Thoracic aorta (tissue), 2 donors: ENCODE data around the gene KCNJ8. TPM values are rescaled to one million over a fixed set of nuclear protein-coding genes. Genes with fewer than 3 reads are reported as not detected.

Experiments
- ATAC-seq: fragments of 150-250 bp; one replicate; pipeline ENCODE4 v1.8.0; 2017; ENCODE audit warnings: low read depth; ENCODE audit not compliant: insufficient number of reproducible peaks, low FRiP score
- DNase-seq: peaks from one replicate; pipeline ENCODE4 v3.0.0-alpha.2; 2020; ENCODE audit warnings: low spot score
- H3K27ac ChIP-seq, 2 donors: fragments of 200-600 bp; sonication (generic); 1 replicate in 1 of 2; 2 replicates in 1 of 2; pipeline ENCODE4 v1.5.1; 2016; ENCODE audit warnings: mild to moderate bottlenecking in 2 of 2, moderate library complexity in 2 of 2
- H3K27me3 ChIP-seq: fragments of 200-600 bp; sonication (generic); replicated peaks from 2 replicates; pipeline ENCODE4 v1.6.0; 2016; ENCODE audit warnings: mild to moderate bottlenecking; ENCODE audit not compliant: insufficient read depth
- H3K36me3 ChIP-seq: fragments of 200-600 bp; sonication (generic); one replicate; pipeline ENCODE4 v1.5.1; 2016
- H3K4me1 ChIP-seq, 2 donors: fragments of 200-600 bp; sonication (generic); 1 replicate in 1 of 2; 2 replicates in 1 of 2; pipeline versions ENCODE4 v1.5.1 to v1.6.0; 2016; ENCODE audit warnings: low read depth in 2 of 2, mild to moderate bottlenecking in 1 of 2; ENCODE audit not compliant: control insufficient read depth in 1 of 2
- H3K4me3 ChIP-seq: fragments of 200-600 bp; sonication (generic); 2 replicates; pipeline ENCODE4 v1.5.1; 2016; ENCODE audit warnings: mild to moderate bottlenecking
- H3K9me3 ChIP-seq: fragments of 200-600 bp; sonication (generic); 2 replicates; pipeline ENCODE4 v1.5.1; 2016
- CTCF ChIP-seq: fragments of 200-600 bp; sonication (generic); IDR thresholded peaks from one replicate; pipeline ENCODE4 v1.5.1; 2019; ENCODE audit warnings: antibody characterized with exemption
- total RNA-seq, 2 donors: library from RNA; depleted of rRNA; stranded (reverse); fragments of >200 nt; gene quantifications; one replicate each; pipeline versions ENCODE4 v1.1.0 to v1.2.3, GENCODE V29; 2016

Gene KCNJ8
- total RNA-seq, 2 donors from 2014 or later: 7.0 to 8.1 TPM

- H3K36me3 ChIP-seq: no peaks in the 10 kb centered on the region
- peaks cover 18 to 32% of the 10 kb centered on the region in 2 donors for H3K4me1 ChIP-seq
- TF ChIP-seq CTCF: no peak
- peak overlapping the region in 1 of 2 donors; percentile 6 for H3K27ac ChIP-seq
- H3K9me3 ChIP-seq: no peaks in the 10 kb centered on the region
- H3K4me3 ChIP-seq: no peak overlapping the region
- ATAC-seq (no peak), DNase-seq (no peak)
- no peaks in the 10 kb centered on the region for H3K27me3 ChIP-seq
Observed at GRCh38 chr12:21771311-21771710, 3.2 kb downstream of the KCNJ8 start.

- ATAC-seq: no peak
- H3K4me1 ChIP-seq: peaks cover 12 to 20% of the 10 kb centered on the region in 2 donors
- H3K27me3 ChIP-seq: no peaks in the 10 kb centered on the region
- no peak for TF ChIP-seq CTCF
- no peak for DNase-seq
- H3K36me3 ChIP-seq: peaks cover 5% of the 10 kb centered on the region
- H3K9me3 ChIP-seq: no peaks in the 10 kb centered on the region
- H3K27ac ChIP-seq: no peak overlapping the region
- H3K4me3 ChIP-seq: no peak overlapping the region
Observed at GRCh38 chr12:21769307-21769706, 5.2 kb downstream of the KCNJ8 start.

- Histone ChIP-seq H3K9me3 (no peaks in the 10 kb centered on the region), H3K4me3 (no peak overlapping the region), H3K4me1 (peaks cover 0 to 6% of the 10 kb centered on the region in 2 donors), H3K27me3 (no peaks in the 10 kb centered on the region), H3K36me3 (peaks cover 5% of the 10 kb centered on the region), H3K27ac (no peak overlapping the region)
- ATAC-seq: no peak
- DNase-seq: no peak
- TF ChIP-seq CTCF: no peak
Observed at GRCh38 chr12:21766403-21766802, 8.1 kb downstream of the KCNJ8 start.

- H3K9me3 ChIP-seq: no peaks in the 10 kb centered on the region
- DNase-seq: no peak
Observed at GRCh38 chr12:21764950-21765349, 9.6 kb downstream of the KCNJ8 start.

GRCh38 chr12:21764065-21764464 lies 10.4 kb downstream of the KCNJ8 start:
- no peaks in the 10 kb centered on the region for H3K27me3 ChIP-seq
- H3K4me1 ChIP-seq: no peaks in the 10 kb centered on the region
- H3K9me3 ChIP-seq: no peaks in the 10 kb centered on the region
- no peak for TF ChIP-seq CTCF
- H3K36me3 ChIP-seq: peaks cover 5% of the 10 kb centered on the region
- DNase-seq (no peak), ATAC-seq (no peak)
- no peak overlapping the region for H3K4me3 ChIP-seq
- no peak overlapping the region for H3K27ac ChIP-seq

More at GRCh38 chr12:21764950-21765349, 9.6 kb downstream of the KCNJ8 start:
- Histone ChIP-seq H3K4me3 (no peak overlapping the region), H3K27ac (no peak overlapping the region), H3K27me3 (no peaks in the 10 kb centered on the region), H3K36me3 (peaks cover 5% of the 10 kb centered on the region), H3K4me1 (peaks cover 0 to 1% of the 10 kb centered on the region in 2 donors)
- no peak for ATAC-seq
- TF ChIP-seq CTCF: no peak
